T47D (cell line): Measurements from ENCODE around the gene TMEM139.
"Not testable (repeated sequence)": the region's sequence is repeated elsewhere in the genome, so short reads cannot be mapped to it uniquely, and the experiment has no call there.

ENCODE experiments used
- DNase-seq, 2 experiments: peaks; one replicate each; pipeline versions ENCODE4 v3.0.0 to v3.0.0-alpha.2; 2011 to 2012; ENCODE audit warnings: low read depth in 1 of 2, low spot score in 1 of 2
- JUND ChIP-seq: IDR thresholded peaks from 2 replicates; pipeline ENCODE4 v1.6.1; 2012; ENCODE audit warnings: low read depth
- in situ Hi-C: cut with HindIII; loops from 2 replicates; pipeline ENCODE4 v1.10.0; 2016; ENCODE audit warnings: low sequenced_read_pairs, low pct_unique_long_range_greater_than_20kb

TMEM139 gene

GRCh38 chr7:143287339-143287934 is 2.7 kb downstream of the TMEM139 start:
- in situ Hi-C loops = no loop called here
- TF ChIP-seq JUND = no peak
- no peak for DNase-seq

- in situ Hi-C loops = no loop called here
- TF ChIP-seq JUND = no peak
Measured at GRCh38 chr7:143287935-143288826, 3.4 kb downstream of the TMEM139 start, which contains the start of gene CASP2. Gene CASP2, plus strand, starts transcription at chr7:143288351. Its CDS starts 105 bp downstream, at chr7:143288456.

GRCh38 chr7:143288836-143289235 is 4.1 kb downstream of the TMEM139 start:
- DNase-seq = peak in 1 of 2 experiments; percentile 13
- TF ChIP-seq JUND = no peak
- in situ Hi-C loops = no loop called here

More at GRCh38 chr7:143287935-143288826, 3.4 kb downstream of the TMEM139 start, which contains the start of gene CASP2:
- peak; percentile 85 to 97 for DNase-seq

- TF ChIP-seq JUND = no peak
- in situ Hi-C loops = no loop called here
- DNase-seq = no peak
Measured at GRCh38 chr7:143289421-143289820, 4.7 kb downstream of the TMEM139 start.

- DNase-seq, in situ Hi-C loops: not testable (repeated sequence)
Measured at GRCh38 chr7:143289888-143290287, 5.1 kb downstream of the TMEM139 start.

- no peak for DNase-seq
- TF ChIP-seq JUND = no peak
- in situ Hi-C loops = no loop called here
Measured at GRCh38 chr7:143290293-143290692, 5.5 kb downstream of the TMEM139 start.

GRCh38 chr7:143292876-143293275 is 8.1 kb downstream of the TMEM139 start:
- no peak for TF ChIP-seq JUND
- DNase-seq = no peak
- in situ Hi-C loops = no loop called here

GRCh38 chr7:143295870-143296269 is 11.1 kb downstream of the TMEM139 start:
- no peak for TF ChIP-seq JUND
- no peak for DNase-seq

GRCh38 chr7:143296686-143297085 is 11.9 kb downstream of the TMEM139 start:
- in situ Hi-C loops = no loop called here
- DNase-seq = no peak
- TF ChIP-seq JUND = no peak

More at GRCh38 chr7:143295870-143296269, 11.1 kb downstream of the TMEM139 start:
- in situ Hi-C loops = no loop called here

- no peak for TF ChIP-seq JUND
- DNase-seq = no peak
- in situ Hi-C loops = no loop called here
Measured at GRCh38 chr7:143299346-143299745, 14.6 kb downstream of the TMEM139 start.

- TF ChIP-seq JUND = no peak
- in situ Hi-C loops = no loop called here
- peak in 1 of 2 experiments; percentile 57 for DNase-seq
Measured at GRCh38 chr7:143299840-143300239, 15.1 kb downstream of the TMEM139 start.

GRCh38 chr7:143300959-143301935 is 16.5 kb downstream of the TMEM139 start:
- no peak for TF ChIP-seq JUND
- DNase-seq = peak in 1 of 2 experiments; percentile 49
- in situ Hi-C loops = no loop called here

- no peak for TF ChIP-seq JUND
- no peak for DNase-seq
- in situ Hi-C loops = no loop called here
Measured at GRCh38 chr7:143303733-143304132, 19.0 kb downstream of the TMEM139 start.
